ENCODE measurements around the gene TMEM179B.

The TMEM179B gene

GRCh38 chr11:62831520-62832335 lies 44.5 kb downstream of the TMEM179B start, which contains the start of gene STX5:
Gene STX5 (minus strand): TSS chr11:62832051. CDS start chr11:62831243, 808 bp downstream.
- no peak for TF ChIP-seq CTCF (IDR thresholded peaks at IDR 0.05; ENCODE audit: insufficient read depth, low read length, poor library complexity, severe bottlenecking)
- peak within 1 kb of the TSS; percentile 87 for H3K4me3 ChIP-seq (replicated peaks; ENCODE audit: low read depth, low read length)
- H3K27me3 ChIP-seq (replicated peaks; ENCODE audit: control insufficient read depth, insufficient read depth, low read length) = no peaks in the 10 kb centered on the region
- H3K36me3 ChIP-seq (ENCODE audit: control insufficient read depth, insufficient read depth, low read length) = peaks cover 24% of the 10 kb centered on the region
- peak; percentile 98 for DNase-seq (ENCODE audit: extremely low read depth, insufficient read length)

- Histone ChIP-seq H3K4me3 (replicated peaks; ENCODE audit: low read depth, low read length) (peak within 1 kb of the TSS; percentile 87), H3K27me3 (replicated peaks; ENCODE audit: control insufficient read depth, insufficient read depth, low read length) (no peaks in the 10 kb centered on the region), H3K36me3 (ENCODE audit: control insufficient read depth, insufficient read depth, low read length) (peaks cover 18% of the 10 kb centered on the region)
- no peak for DNase-seq (ENCODE audit: extremely low read depth, insufficient read length)
- no peak for TF ChIP-seq CTCF (IDR thresholded peaks at IDR 0.05; ENCODE audit: insufficient read depth, low read length, poor library complexity, severe bottlenecking)
These were observed 45.4 kb downstream of the TMEM179B start, which contains the start of gene TEX54 for GRCh38 chr11:62832336-62833234. Gene TEX54 (minus strand): TSS chr11:62832841.

- Histone ChIP-seq H3K4me3 (replicated peaks; ENCODE audit: low read depth, low read length) (no peak overlapping the region), H3K27me3 (replicated peaks; ENCODE audit: control insufficient read depth, insufficient read depth, low read length) (no peaks in the 10 kb centered on the region), H3K36me3 (ENCODE audit: control insufficient read depth, insufficient read depth, low read length) (peaks cover 18% of the 10 kb centered on the region)
- no peak for TF ChIP-seq CTCF (IDR thresholded peaks at IDR 0.05; ENCODE audit: insufficient read depth, low read length, poor library complexity, severe bottlenecking)
- DNase-seq (ENCODE audit: extremely low read depth, insufficient read length) = no peak
These were observed 48.1 kb downstream of the TMEM179B start for GRCh38 chr11:62835336-62835735.

- Histone ChIP-seq H3K4me3 (replicated peaks; ENCODE audit: low read depth, low read length) (peak within 1 kb of the TSS; percentile 84), H3K27me3 (replicated peaks; ENCODE audit: control insufficient read depth, insufficient read depth, low read length) (no peaks in the 10 kb centered on the region), H3K36me3 (ENCODE audit: control insufficient read depth, insufficient read depth, low read length) (peaks cover 14% of the 10 kb centered on the region)
- peak; percentile 92 for DNase-seq (ENCODE audit: extremely low read depth, insufficient read length)
- no peak for TF ChIP-seq CTCF (IDR thresholded peaks at IDR 0.05; ENCODE audit: insufficient read depth, low read length, poor library complexity, severe bottlenecking)
These were observed 52.1 kb downstream of the TMEM179B start, which contains the start of gene WDR74 for GRCh38 chr11:62839050-62839945. Gene WDR74 (minus strand): TSS chr11:62839590. CDS start chr11:62839570, 20 bp downstream.

Data from GM06990 (cell line).